ENCODE results near the gene PRKG1.

PRKG1 gene

DNA sequence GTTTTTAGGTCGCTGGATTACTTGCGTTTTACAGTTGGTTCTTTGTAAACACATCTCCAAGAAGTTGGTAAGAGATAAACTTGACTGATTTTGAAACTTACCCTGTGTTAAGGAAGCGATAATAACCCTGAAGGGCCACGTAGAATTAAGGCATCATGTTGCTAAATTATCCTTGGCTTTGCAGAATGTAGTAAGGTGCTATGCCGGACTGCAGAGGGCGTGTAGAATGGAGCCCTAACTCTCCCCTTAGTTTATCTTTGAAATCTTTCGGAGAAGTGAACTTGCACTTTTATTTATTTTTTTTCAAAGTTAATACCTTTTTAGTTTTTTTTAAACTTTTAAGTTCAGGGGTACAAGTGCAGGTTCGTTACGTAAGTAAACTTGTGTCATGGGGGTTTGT lies 1031.0 kb downstream of the PRKG1 start:
- no peak for FAIRE-seq

DNA sequence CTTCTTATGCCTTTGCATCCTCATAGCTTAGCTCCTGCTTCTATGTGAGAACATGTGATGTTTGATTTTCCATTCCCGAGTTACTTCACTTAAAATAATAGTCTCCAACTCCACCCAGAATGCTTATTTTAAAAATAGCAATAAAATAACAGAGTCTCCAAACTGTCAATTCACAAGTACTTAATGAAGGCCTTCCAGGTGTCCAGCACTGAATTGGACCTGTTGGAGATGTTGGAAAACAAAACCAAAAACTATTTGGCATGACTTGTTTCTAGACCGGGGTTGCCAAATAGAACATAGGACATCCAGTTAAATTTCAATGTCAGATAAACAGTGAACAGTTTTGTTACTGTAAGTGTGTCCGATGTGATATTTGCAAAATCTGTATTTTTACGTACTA lies 1031.7 kb downstream of the PRKG1 start:
- no peak for FAIRE-seq

DNA sequence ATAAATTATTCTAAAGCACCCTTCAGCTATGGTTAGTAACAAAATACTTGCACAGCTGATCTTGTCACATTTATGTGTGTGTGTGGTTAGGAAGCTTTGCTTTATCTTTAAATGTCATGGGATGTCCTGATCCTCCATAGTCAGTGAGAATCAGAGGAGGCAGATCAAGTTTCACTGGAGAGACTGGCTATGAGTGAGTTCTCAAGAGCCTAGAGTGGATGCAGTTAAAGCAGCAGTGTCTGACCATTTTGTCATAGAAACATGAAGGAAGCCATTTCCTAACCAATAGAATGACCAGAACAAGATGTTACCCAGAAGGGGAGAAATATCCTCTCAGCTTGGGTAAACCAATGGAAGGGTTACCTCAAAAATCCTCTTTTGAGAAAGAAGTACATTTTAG lies 1032.6 kb downstream of the PRKG1 start:
- no peak for FAIRE-seq

DNA sequence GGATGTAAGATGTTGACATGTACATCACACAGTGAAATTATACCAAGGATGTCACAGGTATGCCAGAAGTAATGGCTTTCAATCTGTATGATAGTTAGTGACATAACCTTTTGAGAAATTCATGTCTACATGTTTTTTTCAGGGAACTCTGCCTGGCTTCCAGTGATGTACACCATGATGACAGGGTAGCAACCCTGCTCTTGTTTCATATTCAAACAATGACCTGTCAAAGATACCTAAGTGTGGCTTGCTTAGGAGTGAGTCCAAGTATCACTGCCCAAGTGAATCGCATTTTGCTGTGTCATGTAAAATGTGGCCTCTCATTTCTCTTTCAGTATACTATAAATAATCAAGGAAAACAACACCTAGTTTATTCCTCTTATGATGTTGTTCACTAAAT lies 1033.9 kb downstream of the PRKG1 start:
- no peak for FAIRE-seq

DNA sequence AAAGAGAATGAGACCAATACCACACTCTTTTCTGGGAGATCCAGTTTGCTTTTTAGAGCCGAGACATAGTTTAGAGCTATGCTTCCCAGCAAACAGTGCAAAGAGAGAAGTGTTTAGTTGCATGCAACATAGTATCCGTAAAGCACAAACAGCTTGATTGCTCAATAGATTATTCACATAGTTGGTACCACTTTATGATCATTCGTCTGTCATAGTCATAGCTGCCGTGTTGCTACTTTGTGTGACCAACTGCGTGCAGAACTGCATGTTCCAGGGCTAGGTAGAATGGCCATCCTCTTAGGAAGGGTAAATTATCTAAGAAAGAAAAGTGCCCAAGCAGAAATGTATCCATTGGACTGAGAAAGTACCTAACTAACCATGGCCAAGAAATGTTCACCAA lies 1036.3 kb downstream of the PRKG1 start:
- no peak for FAIRE-seq

DNA sequence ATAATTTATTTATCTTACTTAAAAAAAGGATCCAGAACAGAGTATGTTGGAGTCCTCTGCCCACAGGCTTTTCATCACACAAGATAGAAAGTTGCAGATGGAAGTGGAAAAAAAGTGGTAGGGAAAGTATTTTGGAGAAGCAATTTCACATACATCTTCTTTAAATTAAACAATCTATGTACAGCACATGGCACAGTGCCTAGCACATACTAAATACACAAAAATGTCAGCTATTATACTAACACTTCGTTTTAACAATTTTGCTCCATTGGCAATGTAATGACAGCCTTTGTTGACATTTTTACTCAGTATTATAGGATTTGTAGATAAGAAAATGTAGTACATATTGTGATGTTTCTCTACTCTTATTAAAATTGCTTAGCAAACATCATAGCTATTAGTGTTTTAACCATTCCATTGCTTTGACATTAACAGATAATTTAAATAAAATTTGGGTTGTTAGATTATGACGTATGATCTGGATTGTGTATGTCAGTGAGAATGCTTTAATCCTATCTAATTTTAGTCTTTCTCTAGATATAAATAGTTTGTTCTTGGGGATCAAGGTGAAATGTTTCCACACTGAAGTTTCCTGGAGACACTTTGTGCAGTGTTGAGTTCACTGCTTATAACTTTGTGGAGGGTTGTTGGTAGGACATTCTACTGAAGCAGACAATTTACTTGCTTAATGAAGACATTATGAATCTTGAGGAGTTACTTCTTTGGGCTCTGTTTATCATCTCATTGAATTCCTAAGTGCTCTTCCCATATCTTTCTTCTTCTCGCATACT lies 1037.0 kb downstream of the PRKG1 start:
- no peak for FAIRE-seq

DNA sequence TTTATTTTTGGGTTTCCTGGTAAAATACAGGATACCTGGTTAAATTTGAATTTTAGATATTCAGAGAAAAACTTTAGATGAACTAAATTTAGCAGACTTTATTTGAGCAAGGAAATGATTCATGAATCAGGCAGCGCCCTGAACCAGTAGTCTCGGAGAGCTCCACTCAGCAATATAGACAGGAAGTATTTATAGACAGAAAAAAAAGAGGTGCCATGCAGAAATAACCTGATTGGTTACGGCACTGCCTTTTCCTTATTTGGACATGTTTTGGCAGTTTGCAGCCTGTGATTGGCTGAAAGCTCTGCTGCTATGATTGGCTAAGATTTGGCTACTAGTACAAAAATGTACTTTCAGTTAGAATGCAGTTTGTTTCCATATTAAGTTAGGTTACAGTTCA lies 1041.5 kb downstream of the PRKG1 start:
- no peak for FAIRE-seq

DNA sequence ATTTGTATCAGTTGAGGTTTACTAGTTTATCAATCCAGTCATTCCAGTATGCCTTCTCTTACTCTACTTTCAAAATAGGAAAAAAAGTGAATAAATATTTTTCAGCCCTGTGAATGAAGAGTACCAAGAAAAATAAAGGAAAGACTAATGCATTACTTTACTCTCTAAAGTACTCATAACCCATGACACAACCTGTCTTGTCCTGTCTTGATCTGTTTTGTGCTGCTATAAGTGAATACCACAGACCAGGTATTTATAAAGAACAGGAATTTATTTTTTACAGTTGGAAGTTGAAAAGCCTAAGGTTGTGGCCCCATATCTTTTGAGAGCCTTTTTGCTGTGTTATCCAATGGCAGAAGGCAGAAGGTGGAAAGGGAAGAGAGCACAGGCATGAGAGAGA lies 1045.2 kb downstream of the PRKG1 start:
- FAIRE-seq = no peak

DNA sequence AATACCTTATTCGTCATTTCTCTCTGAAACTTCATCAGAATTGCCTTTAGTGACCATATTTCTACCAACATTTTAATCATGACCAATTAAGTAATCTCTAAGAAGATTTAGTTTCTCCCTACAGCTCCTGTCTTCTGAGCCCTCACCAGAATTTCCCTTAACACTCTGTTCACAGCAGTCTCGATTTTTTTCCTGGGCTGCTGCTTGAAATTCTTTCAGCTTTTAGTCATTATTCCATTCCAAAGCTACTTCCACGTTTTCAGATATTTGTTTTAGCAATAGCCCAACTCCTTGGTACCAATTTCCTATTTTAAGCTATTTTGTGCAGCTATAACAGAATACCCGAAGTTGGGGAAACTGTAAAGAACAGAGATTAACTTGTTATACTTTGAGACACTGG lies 1047.4 kb downstream of the PRKG1 start:
- FAIRE-seq = no peak

DNA sequence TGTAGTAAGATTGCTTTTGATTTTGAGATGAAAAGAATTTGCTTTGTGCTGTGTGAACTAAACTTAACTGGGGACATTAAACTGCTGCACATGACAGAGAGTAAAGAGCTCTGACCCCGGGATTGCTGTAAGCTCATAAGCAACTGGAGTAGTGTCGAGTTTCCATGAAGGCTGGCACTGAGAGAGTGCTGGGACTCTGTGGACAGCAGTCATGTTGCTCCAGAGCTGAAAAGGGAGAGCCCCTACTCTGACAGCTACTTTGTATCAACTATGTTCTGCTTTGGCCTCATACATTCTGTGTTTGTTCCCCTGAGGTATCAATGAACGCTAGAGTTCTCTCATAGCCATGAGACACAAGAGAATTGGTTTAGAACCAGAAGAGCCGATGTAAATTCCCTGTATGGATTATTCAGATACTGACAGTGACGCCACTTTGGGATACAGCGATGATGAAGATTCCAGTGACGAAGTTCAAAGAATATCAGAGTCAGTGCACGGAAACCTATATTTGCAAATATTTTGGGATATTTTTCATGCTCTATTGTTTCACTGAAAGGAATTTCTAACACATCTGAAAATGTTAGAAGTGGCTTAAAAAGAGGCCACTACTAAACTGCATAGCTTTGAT lies 1053.9 kb downstream of the PRKG1 start:
- FAIRE-seq = no peak

DNA sequence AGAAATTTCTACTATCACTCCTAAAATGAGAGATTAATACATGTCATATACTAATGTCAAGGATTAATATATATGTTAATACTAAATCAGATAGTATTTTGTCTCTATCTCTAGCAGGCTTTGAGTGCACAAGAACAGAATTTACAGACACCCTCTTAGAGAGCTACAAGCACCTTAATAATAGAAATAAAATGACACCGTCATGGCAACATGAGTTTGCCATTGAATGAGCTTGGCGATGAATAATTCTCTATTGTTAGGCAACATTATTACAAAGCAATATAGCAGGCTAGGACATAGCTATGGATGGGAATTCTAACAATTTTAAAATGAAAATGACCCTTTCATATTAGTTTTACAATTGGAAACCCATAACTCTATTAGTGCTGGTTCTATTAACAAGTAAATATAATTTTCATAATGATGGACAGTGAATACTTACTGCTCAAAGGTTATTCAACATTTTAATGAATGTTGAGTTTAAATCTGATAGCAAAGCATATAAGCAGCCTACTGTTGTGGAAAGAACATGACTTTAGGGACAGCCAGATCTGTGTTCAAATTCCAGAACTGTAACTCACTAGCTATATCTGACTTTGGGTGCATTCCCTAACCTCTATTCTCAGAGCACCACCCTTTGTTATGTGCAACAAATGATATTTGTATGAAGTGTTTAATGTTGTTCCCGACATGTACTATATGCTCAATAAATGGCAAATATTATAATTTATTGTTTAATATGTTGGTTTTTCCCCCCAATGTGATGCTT lies 1055.3 kb downstream of the PRKG1 start:
- FAIRE-seq = no peak

DNA sequence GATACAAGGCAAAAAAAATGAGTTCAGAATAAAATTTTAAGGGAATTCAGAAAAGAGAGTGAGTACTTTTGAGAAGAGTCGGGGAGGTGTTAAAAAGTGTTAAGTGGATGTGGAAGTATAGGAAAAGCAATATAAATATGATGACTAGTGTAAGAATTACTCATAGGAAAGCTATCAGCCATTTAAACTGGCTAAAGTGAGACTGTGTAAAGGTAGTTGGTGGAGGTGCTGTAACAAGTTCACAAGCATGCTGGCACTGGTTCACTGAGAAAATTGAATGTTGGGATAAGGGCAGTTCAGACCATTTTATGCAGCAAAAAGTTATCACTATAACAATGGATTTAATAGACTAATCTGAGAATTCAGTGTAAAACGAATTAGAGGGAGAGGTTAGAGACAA lies 1060.8 kb downstream of the PRKG1 start:
- no peak for FAIRE-seq

DNA sequence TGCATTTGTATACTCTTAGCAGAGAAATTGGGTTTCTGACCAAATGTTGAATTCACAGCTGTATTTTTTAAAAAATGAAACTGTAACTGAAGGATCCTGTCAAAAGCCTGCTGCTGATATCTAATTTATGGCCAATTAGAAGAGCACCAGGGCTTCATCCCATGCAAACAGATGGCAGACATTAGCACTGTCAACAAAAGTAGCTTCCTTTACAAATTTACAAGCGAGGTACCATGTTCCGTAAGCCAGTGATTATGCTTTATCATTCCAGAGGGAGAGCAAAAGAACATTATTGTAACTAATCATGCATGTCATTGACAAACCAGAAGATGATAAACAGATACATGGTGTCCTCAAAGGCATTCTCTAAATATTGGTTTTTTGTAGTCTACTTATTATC lies 1062.6 kb downstream of the PRKG1 start:
- no peak for FAIRE-seq

DNA sequence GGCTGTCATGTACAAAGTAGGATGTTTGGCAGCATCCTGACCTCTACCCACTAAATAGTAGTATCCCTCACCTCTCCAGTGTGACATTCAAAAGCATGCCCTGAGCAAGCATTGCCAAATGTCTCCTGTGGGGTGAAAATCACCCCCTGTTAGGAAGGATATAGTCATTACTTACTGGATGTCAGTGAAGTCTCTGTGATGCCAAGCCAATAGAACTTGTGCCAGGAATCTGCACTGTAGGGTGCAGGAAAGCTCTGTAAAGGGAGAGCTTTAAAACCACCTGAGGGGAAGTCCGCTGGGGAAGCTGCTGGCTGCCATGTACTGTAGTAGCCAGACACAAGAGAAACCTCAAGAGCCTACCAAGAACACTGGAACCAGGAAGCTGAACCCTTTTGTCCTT lies 1069.1 kb downstream of the PRKG1 start:
- FAIRE-seq = no peak

DNA sequence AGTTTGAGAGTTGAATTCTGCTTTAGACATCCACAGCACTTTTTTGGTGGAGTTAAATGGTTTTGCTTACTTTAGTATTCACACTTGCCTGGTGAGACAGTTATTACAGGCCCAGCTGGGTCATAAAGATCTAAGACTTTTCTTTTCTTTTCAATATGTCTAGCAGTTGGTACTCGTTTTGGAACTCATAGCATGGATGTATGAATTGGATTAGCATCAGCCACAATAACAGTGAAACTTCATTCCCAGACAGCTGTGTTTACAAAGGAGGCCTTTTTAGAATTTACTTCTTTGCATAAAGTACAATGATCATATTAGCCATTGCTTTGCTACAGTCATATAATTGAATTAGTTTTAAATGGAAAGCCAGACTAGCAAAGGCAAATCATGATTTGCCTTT lies 1071.3 kb downstream of the PRKG1 start:
- no peak for FAIRE-seq

DNA sequence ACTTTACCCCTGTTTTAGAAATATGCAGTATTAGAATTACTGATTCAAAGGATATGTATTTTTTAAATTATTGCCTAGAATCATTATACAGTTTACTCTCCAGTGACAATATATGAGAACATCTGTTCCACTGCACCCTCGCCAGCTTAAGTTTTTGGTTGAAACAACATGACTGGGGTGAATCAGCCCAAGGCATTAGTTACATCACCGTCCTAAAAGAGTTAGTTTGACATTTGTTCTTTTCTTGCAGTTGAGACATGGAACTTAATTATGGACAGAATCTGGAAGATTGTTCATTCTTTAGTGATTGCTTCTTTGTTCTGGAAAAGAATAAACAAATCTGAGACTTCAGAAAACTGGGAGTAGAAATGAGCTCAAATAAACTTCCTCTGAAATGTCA lies 1072.5 kb downstream of the PRKG1 start:
- no peak for FAIRE-seq

DNA sequence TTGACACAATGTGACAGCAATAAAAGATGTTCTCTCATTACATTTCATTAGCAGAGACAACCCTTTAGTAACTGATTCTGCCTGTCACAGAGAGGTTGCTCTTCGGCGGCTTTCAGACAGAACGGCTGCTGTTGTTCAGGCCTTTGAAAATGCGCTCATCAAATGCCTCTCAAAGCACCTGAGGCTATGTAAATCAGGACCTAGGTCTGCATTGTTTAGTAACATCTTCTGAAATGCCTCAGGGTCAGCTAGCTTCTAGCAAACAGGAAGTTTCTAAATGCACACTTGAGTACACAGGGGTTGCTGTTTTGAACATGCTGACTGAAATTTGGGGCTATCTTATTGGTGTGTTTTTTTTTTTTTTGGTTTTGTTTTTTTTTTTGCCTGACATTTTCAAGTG lies 1096.5 kb downstream of the PRKG1 start:
- no peak for FAIRE-seq

DNA sequence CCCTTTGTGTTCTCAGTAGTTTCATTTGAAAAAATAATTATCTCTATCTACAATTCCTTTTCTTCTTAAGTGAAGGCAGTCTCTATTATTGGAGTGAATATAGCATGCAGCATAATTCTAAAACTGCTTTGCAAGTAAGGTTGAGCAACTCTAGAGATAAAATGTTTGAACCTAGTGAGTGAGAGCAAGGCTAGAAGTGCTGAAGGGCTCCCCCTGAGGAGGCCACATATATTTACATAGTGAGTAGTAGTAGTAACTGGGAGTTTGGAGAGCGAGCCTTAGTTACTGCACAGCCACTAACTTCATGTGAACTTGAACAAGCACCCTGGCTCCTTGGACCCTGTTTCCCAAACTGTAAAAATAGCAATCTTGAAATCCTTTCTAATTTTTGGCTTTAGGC lies 1098.3 kb downstream of the PRKG1 start:
- no peak for FAIRE-seq

DNA sequence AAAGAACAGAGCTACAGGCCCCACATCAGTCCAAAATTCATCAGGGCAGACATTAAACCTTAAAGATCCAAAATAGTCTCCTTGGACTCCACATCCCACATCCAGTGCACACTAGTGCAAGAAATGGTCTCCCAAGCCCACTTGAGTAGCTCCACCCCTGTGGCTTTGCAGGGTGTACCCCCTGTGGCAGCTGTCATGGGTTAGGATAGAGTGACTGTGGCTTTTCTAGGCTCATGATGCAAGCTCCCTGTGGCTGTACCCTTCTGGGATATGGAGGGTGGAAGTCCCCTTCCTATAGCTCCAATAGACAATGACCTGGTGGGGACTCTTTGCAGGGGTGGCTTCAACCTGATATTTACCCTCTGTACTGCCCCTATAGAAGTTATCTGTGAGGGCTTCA lies 1111.0 kb downstream of the PRKG1 start:
- FAIRE-seq = no peak

DNA sequence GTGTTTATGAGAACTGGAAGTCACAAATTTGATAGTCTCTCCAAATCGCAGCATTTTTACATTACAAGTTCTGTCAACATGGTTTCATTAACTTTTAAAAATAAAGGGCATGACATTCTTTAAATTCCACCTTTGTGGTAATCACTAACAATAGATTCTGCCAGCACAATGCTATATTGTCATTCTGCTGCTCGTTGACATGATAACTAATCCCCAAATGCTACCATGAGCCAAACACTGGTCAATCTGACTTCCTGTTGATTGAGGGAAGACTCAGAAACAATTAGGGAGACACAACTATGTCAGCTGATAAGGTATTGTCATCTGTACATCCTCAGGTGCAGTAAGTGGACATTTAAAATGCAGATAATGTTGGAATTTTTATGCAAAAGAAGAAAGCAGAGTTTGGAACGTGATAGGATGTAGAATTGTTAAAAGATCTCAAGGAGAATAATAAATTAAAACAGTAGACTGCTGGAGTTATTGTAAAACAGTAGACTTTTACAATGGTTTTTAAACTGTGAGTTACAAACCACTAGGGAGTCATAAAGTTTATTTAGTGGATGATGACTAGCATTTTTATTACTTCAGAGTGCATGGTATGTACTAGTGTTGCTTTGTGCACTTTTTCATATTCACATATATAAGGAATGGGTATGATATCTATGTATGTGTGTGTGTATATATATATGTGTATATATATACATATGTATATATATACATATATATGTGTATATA lies 1113.4 kb downstream of the PRKG1 start:
- FAIRE-seq = peak; percentile 8

DNA sequence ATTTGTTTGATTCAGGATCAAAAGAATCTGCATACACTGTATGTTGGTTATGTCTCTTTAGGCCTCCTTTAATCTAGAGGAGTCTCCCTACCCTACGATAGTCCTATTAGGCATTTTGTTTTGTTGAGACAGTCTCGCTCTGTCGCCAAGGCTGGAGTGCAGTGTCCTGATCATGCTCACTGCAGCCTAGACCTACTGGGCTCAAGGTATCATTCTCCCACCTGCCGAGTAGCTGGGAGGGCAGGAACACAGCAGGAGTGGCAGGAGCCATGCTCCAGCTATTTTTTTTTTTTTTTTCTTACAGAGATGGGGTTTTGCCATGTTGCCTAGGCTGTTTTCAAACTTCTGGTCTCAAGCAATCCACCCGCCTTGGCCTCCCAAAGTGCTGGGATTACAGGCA lies 1116.8 kb downstream of the PRKG1 start:
- FAIRE-seq = no peak

DNA sequence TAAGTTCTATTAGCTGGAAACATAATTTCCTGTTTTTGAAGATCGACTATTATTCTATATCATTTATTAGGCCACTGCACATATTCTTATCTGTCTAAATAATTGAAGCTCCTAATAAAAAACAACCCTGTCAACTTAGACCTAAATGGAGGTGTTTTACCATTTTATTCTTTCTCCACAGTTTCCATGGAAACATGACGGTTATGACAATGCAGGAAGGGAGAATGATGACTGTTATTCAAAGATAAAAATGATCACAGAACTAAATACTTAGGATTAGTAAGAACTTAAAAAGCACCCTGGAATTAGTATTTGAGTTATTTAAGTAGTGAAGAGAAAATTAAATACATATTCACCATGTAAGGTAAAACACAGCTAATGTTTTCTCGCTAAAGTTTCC lies 1119.9 kb downstream of the PRKG1 start:
- FAIRE-seq = no peak

DNA sequence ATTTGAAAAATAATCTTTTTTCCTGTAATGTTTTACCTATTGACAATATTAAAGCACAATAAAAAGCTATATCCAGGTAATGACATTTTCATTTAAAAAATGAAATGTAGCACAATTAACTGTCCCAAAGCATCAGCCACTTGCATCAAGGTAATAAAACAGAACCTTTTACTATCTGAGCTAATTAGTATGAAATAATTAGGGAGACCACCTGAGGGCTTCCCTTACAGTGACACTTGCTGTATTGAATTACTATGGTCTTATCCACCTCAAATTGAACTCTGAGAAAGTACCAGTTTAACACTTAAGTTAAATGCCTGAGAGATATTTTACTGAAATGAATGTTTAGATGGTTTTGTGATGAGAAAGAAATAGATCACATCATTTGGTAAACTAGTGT lies 1120.4 kb downstream of the PRKG1 start:
- no peak for FAIRE-seq

Measured in endometrium (tissue), 2 donors.